Gastrocnemius medialis (tissue), 4 donors: ENCODE results near the gene HCAR3.

ENCODE experiments used
- CTCF ChIP-seq, 5 experiments: fragments of 450-650 bp in 3 of 5; fragments of 200-600 bp in 2 of 5; sonication (generic) in 2 of 5; IDR thresholded peaks in 4 of 5; conservative IDR thresholded peaks in 1 of 5; 1 replicate in 4 of 5; 2 replicates in 1 of 5; pipeline ENCODE4 v1.5.1; 2016 to 2019; ENCODE audit warnings: antibody characterized with exemption in 5 of 5, mild to moderate bottlenecking in 3 of 5, moderate library complexity in 3 of 5
- POLR2A ChIP-seq, 2 donors: fragments of 450-650 bp; IDR thresholded peaks; one replicate each; pipeline ENCODE4 v1.6.1; 2017; ENCODE audit warnings: antibody characterized with exemption in 2 of 2, mild to moderate bottlenecking in 2 of 2, moderate library complexity in 2 of 2

GRCh38 chr12:122665349-122665748 is 51.3 kb downstream of the HCAR3 start:
- TF ChIP-seq CTCF (IDR thresholded peaks at IDR 0.05 in 4 of 5, conservative IDR thresholded peaks at IDR 0.05 in 1 of 5) (no peak), POLR2A (IDR thresholded peaks at IDR 0.05) (no peak)
